ENCODE results near the gene ILF2. TPM values are rescaled to one million over a fixed set of nuclear protein-coding genes. Genes with fewer than 3 reads are reported as not detected.

ILF2 gene
- total and polyA plus RNA-seq, 2 of the 13 experiments (the other 11 are each of a cell fraction or from before 2014, with no cell fraction given) = 292 to 366 TPM

DNA sequence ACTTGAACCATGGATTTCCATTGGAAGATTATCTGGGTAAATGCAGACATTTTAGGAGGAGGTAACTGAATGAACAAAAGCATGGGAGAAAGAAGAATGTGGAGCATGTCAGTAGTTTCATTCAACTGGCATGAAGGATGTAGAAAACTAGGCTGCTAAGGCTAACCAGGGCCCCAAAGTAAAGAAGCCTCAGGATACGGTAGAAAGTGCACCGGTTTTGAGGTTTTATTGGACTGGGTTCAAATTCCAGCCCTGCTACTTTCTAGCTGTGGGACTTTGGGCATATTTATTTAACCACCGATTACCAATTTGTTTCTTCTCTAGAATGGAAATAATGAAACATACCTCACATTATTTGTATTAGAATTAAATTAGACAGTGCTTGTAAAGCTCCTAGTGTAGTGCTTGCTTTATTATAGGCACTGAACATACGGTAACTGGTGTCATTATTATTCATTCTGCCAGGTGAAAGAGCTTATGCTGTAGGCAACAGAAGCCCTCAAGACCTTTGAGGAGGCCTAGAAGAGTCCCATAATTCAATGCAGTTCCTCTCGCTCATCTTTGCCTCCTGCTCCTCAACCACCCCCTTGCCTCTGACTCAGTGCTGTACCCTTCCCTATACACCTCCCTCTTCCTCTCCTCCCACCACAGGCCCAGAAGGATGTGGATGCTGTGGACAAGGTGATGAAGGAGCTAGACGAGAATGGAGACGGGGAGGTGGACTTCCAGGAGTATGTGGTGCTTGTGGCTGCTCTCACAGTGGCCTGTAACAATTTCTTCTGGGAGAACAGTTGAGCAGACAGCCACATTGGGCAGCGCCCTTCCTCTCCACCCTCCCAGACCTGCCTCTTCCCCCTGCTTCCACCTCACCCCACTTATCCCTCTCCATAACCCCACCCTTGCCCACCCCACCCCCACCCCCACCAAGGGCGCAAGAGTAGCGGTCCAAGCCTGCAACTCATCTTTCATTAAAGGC, 39.5 kb downstream of the ILF2 start (continued):
- TF ChIP-seq, protein P1, sequence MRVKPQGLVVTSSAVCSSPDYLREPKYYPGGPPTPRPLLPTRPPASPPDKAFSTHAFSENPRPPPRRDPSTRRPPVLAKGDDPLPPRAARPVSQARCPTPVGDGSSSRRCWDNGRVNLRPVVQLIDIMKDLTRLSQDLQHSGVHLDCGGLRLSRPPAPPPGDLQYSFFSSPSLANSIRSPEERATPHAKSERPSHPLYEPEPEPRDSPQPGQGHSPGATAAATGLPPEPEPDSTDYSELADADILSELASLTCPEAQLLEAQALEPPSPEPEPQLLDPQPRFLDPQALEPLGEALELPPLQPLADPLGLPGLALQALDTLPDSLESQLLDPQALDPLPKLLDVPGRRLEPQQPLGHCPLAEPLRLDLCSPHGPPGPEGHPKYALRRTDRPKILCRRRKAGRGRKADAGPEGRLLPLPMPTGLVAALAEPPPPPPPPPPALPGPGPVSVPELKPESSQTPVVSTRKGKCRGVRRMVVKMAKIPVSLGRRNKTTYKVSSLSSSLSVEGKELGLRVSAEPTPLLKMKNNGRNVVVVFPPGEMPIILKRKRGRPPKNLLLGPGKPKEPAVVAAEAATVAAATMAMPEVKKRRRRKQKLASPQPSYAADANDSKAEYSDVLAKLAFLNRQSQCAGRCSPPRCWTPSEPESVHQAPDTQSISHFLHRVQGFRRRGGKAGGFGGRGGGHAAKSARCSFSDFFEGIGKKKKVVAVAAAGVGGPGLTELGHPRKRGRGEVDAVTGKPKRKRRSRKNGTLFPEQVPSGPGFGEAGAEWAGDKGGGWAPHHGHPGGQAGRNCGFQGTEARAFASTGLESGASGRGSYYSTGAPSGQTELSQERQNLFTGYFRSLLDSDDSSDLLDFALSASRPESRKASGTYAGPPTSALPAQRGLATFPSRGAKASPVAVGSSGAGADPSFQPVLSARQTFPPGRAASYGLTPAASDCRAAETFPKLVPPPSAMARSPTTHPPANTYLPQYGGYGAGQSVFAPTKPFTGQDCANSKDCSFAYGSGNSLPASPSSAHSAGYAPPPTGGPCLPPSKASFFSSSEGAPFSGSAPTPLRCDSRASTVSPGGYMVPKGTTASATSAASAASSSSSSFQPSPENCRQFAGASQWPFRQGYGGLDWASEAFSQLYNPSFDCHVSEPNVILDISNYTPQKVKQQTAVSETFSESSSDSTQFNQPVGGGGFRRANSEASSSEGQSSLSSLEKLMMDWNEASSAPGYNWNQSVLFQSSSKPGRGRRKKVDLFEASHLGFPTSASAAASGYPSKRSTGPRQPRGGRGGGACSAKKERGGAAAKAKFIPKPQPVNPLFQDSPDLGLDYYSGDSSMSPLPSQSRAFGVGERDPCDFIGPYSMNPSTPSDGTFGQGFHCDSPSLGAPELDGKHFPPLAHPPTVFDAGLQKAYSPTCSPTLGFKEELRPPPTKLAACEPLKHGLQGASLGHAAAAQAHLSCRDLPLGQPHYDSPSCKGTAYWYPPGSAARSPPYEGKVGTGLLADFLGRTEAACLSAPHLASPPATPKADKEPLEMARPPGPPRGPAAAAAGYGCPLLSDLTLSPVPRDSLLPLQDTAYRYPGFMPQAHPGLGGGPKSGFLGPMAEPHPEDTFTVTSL (CRISPR knock-in tag; IDR thresholded peaks at IDR 0.05; ENCODE audit: borderline replicate concordance) = peak; percentile 28; the same call in 1 of the 2 replicates
- TF ChIP-seq KLF15 (CRISPR knock-in tag; IDR thresholded peaks at IDR 0.05; ENCODE audit: borderline replicate concordance) (no peak), ZNF121 (CRISPR knock-in tag; IDR thresholded peaks at IDR 0.05) (no peak), SCMH1 (CRISPR knock-in tag; IDR thresholded peaks at IDR 0.05; ENCODE audit: borderline replicate concordance) (no peak), MXI1 (IDR thresholded peaks at IDR 0.05; ENCODE audit: borderline replicate concordance, low read depth, low read length) (no peak), ETV6 (CRISPR knock-in tag; conservative IDR thresholded peaks at IDR 0.05) (no peak), ZNF136 (CRISPR knock-in tag; IDR thresholded peaks at IDR 0.05; ENCODE audit: low read depth) (no peak), SOX6 (IDR thresholded peaks at IDR 0.05) (no peak), SOX6 (CRISPR knock-in tag; IDR thresholded peaks at IDR 0.05) (peak; percentile 33; the same call in 1 of the 2 replicates), ZNF331 (CRISPR knock-in tag; IDR thresholded peaks at IDR 0.05) (no peak), MBD4 (IDR thresholded peaks at IDR 0.05; ENCODE audit: borderline replicate concordance, low read length) (no peak), GATA4 (IDR thresholded peaks at IDR 0.05; ENCODE audit: borderline replicate concordance, low read depth) (no peak), ELF4 (CRISPR knock-in tag; IDR thresholded peaks at IDR 0.05; ENCODE audit: borderline replicate concordance) (no peak), HOXA9 (CRISPR knock-in tag; IDR thresholded peaks at IDR 0.05; ENCODE audit: borderline replicate concordance) (no peak), NCOA2 (CRISPR knock-in tag; IDR thresholded peaks at IDR 0.05) (0 out of 2 replicates have a peak, but pooled peaks have one; percentile 43), ELF1 (CRISPR knock-in tag; IDR thresholded peaks at IDR 0.05) (no peak)
- TF ChIP-seq, protein P2, sequence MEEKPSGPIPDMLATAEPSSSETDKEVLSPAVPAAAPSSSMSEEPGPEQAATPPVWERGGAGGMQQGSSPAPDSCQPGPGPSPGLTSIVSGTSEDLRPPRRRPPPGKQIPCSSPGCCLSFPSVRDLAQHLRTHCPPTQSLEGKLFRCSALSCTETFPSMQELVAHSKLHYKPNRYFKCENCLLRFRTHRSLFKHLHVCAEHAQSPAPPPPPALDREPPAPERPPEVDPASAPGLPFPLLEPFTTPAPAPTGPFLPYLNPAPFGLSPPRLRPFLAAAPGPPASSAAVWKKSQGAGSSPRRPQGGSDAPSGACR (CRISPR knock-in tag; IDR thresholded peaks at IDR 0.05) = no peak
- TF ChIP-seq, protein P3, sequence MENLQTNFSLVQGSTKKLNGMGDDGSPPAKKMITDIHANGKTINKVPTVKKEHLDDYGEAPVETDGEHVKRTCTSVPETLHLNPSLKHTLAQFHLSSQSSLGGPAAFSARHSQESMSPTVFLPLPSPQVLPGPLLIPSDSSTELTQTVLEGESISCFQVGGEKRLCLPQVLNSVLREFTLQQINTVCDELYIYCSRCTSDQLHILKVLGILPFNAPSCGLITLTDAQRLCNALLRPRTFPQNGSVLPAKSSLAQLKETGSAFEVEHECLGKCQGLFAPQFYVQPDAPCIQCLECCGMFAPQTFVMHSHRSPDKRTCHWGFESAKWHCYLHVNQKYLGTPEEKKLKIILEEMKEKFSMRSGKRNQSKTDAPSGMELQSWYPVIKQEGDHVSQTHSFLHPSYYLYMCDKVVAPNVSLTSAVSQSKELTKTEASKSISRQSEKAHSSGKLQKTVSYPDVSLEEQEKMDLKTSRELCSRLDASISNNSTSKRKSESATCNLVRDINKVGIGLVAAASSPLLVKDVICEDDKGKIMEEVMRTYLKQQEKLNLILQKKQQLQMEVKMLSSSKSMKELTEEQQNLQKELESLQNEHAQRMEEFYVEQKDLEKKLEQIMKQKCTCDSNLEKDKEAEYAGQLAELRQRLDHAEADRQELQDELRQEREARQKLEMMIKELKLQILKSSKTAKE (CRISPR knock-in tag; IDR thresholded peaks at IDR 0.05; ENCODE audit: borderline replicate concordance) = no peak
- TF ChIP-seq, protein P4, sequence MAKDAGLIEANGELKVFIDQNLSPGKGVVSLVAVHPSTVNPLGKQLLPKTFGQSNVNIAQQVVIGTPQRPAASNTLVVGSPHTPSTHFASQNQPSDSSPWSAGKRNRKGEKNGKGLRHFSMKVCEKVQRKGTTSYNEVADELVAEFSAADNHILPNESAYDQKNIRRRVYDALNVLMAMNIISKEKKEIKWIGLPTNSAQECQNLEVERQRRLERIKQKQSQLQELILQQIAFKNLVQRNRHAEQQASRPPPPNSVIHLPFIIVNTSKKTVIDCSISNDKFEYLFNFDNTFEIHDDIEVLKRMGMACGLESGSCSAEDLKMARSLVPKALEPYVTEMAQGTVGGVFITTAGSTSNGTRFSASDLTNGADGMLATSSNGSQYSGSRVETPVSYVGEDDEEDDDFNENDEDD (CRISPR knock-in tag; IDR thresholded peaks at IDR 0.05; ENCODE audit: borderline replicate concordance) = no peak
